ENCODE results near the gene G6PC1. TPM values are rescaled to one million over a fixed set of nuclear protein-coding genes. Genes with fewer than 3 reads are reported as not detected.

Gene G6PC1
- total and polyA plus RNA-seq, 2 of the 13 experiments (the other 11 are each of a cell fraction or from before 2014, with no cell fraction given) = 1.7 to 37.9 TPM

DNA sequence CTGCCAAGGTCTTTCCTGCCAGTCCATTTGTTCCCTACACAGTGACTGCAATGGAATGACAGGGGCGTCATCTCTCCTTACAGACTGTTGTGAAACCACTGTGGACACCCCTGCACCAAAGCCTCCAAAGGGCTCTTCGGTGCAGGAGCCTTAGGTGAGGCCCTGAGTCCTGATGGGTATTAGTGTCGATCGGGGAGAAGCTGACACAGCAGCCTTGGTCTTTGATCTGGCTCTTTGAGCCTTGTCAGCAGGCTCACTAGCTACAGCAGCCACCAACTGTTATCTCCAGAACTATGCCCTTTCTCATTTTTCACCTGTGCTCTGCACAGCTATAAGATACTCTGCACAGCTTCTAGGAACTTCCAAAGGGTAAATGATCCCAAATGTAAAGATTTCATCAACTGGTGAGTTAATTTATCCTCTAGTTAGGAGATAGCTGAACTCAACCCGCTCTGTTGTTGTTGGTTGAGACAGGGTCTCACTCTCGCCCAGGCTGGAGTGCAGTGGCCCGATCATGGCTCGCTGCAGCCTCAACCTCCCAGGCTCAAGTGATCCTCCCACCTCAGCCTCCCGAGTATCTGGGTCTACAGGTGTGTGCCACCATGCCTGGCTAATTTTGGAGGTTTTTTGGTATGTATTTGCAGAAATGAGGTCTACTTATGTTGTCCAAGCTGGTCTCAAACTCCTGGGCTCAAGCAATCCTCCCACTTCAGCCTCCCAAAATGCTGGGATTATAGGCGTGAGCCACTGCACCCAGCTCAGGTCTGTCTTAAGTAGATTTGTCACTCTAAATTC lies 19.7 kb downstream of the G6PC1 start (continued):
- TF ChIP-seq, protein P1, sequence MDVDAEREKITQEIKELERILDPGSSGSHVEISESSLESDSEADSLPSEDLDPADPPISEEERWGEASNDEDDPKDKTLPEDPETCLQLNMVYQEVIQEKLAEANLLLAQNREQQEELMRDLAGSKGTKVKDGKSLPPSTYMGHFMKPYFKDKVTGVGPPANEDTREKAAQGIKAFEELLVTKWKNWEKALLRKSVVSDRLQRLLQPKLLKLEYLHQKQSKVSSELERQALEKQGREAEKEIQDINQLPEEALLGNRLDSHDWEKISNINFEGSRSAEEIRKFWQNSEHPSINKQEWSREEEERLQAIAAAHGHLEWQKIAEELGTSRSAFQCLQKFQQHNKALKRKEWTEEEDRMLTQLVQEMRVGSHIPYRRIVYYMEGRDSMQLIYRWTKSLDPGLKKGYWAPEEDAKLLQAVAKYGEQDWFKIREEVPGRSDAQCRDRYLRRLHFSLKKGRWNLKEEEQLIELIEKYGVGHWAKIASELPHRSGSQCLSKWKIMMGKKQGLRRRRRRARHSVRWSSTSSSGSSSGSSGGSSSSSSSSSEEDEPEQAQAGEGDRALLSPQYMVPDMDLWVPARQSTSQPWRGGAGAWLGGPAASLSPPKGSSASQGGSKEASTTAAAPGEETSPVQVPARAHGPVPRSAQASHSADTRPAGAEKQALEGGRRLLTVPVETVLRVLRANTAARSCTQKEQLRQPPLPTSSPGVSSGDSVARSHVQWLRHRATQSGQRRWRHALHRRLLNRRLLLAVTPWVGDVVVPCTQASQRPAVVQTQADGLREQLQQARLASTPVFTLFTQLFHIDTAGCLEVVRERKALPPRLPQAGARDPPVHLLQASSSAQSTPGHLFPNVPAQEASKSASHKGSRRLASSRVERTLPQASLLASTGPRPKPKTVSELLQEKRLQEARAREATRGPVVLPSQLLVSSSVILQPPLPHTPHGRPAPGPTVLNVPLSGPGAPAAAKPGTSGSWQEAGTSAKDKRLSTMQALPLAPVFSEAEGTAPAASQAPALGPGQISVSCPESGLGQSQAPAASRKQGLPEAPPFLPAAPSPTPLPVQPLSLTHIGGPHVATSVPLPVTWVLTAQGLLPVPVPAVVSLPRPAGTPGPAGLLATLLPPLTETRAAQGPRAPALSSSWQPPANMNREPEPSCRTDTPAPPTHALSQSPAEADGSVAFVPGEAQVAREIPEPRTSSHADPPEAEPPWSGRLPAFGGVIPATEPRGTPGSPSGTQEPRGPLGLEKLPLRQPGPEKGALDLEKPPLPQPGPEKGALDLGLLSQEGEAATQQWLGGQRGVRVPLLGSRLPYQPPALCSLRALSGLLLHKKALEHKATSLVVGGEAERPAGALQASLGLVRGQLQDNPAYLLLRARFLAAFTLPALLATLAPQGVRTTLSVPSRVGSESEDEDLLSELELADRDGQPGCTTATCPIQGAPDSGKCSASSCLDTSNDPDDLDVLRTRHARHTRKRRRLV (CRISPR knock-in tag; IDR thresholded peaks at IDR 0.05) = no peak
- 0 out of 2 replicates have a peak, but pooled peaks have one; percentile 57 for TF ChIP-seq ZNF337 (CRISPR knock-in tag; IDR thresholded peaks at IDR 0.05; ENCODE audit: borderline replicate concordance, low read depth)
- TF ChIP-seq TOPORS (CRISPR knock-in tag; IDR thresholded peaks at IDR 0.05) = peak; percentile 19; the same call in 1 of the 2 replicates
- TF ChIP-seq NFYB (CRISPR knock-in tag; IDR thresholded peaks at IDR 0.05) = peak; percentile 25; the same call in 1 of the 2 replicates
- TF ChIP-seq PHF8 (CRISPR knock-in tag; IDR thresholded peaks at IDR 0.05) = 0 out of 2 replicates have a peak, but pooled peaks have one; percentile 16
- no peak for TF ChIP-seq ZBTB21 (CRISPR knock-in tag; IDR thresholded peaks at IDR 0.05)
- peak; percentile 45; the same call in 1 of the 2 replicates for TF ChIP-seq ELF3 (CRISPR knock-in tag; IDR thresholded peaks at IDR 0.05)
- TF ChIP-seq HDAC2 (CRISPR knock-in tag; IDR thresholded peaks at IDR 0.05) = peak; percentile 80
- peak; percentile 41; the same call in 1 of the 2 replicates for TF ChIP-seq ZNF746 (CRISPR knock-in tag; IDR thresholded peaks at IDR 0.05)

All from HepG2 (cell line).